Measurements from ENCODE around the gene MYO1D. TPM values are rescaled to one million over a fixed set of nuclear protein-coding genes. Genes with fewer than 3 reads are reported as not detected.
"Not testable (repeated sequence)": the region's sequence is repeated elsewhere in the genome, so short reads cannot be mapped to it uniquely, and the experiment has no call there.

The MYO1D gene
- total RNA-seq, 1 donor from 2014 or later = 73.3 TPM

GRCh38 chr17:32533296-32533695 lies 343.6 kb downstream of the MYO1D start:
- no peaks in the 10 kb centered on the region for H3K9me3 ChIP-seq
- no peak overlapping the region for H3K4me3 ChIP-seq
- intact Hi-C loops (cut with DNase I) = no loop called here
- H3K36me3 ChIP-seq = no peaks in the 10 kb centered on the region
- peaks cover 4% of the 10 kb centered on the region for H3K4me1 ChIP-seq
- ATAC-seq (no peak), DNase-seq (no peak)
- no peaks in the 10 kb centered on the region for H3K27me3 ChIP-seq
- H3K27ac ChIP-seq = no peak overlapping the region
- TF ChIP-seq, protein P1, sequence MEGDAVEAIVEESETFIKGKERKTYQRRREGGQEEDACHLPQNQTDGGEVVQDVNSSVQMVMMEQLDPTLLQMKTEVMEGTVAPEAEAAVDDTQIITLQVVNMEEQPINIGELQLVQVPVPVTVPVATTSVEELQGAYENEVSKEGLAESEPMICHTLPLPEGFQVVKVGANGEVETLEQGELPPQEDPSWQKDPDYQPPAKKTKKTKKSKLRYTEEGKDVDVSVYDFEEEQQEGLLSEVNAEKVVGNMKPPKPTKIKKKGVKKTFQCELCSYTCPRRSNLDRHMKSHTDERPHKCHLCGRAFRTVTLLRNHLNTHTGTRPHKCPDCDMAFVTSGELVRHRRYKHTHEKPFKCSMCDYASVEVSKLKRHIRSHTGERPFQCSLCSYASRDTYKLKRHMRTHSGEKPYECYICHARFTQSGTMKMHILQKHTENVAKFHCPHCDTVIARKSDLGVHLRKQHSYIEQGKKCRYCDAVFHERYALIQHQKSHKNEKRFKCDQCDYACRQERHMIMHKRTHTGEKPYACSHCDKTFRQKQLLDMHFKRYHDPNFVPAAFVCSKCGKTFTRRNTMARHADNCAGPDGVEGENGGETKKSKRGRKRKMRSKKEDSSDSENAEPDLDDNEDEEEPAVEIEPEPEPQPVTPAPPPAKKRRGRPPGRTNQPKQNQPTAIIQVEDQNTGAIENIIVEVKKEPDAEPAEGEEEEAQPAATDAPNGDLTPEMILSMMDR (IDR thresholded peaks at IDR 0.05) = no peak

GRCh38 chr17:32529604-32530003 lies 347.3 kb downstream of the MYO1D start:
- intact Hi-C loops (cut with DNase I) = no loop called here
- Histone ChIP-seq H3K4me3 (no peak overlapping the region), H3K27me3 (no peaks in the 10 kb centered on the region), H3K27ac (no peak overlapping the region), H3K4me1 (no peaks in the 10 kb centered on the region), H3K9me3 (no peaks in the 10 kb centered on the region), H3K36me3 (no peaks in the 10 kb centered on the region)
- ATAC-seq (no peak), DNase-seq (no peak)
- TF ChIP-seq, protein P1 (IDR thresholded peaks at IDR 0.05) = no peak

DNA sequence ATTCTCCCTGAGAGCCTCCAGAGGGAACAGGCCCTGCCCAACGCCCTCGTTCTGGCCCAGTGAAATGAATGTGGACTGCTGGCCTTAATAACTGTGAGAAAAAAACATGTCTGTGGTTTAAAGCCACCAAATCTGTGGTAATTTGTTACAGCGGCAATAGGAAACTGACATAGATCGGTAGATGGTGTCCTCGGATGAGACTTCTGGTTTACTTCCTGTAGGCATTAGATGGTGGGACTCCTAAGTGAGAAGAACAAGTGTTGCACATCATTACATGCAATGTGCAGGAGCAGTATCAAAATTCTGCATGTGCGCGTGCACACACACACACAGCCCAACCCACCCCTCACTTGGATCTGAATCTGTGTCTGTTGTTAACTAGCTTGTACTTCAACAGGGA lies 348.1 kb downstream of the MYO1D start:
- intact Hi-C loops (cut with DNase I) = no loop called here
- Histone ChIP-seq H3K27ac (no peak overlapping the region), H3K4me1 (no peaks in the 10 kb centered on the region), H3K9me3 (no peaks in the 10 kb centered on the region), H3K27me3 (no peaks in the 10 kb centered on the region), H3K4me3 (no peak overlapping the region), H3K36me3 (no peaks in the 10 kb centered on the region)
- TF ChIP-seq, protein P1 (IDR thresholded peaks at IDR 0.05) = no peak
- DNase-seq (no peak), ATAC-seq (no peak)

- H3K4me3 ChIP-seq = no peak overlapping the region
- intact Hi-C loops (cut with DNase I) = no loop called here
- ATAC-seq (no peak), DNase-seq (no peak)
- H3K36me3 ChIP-seq = no peaks in the 10 kb centered on the region
- TF ChIP-seq, protein P1 (IDR thresholded peaks at IDR 0.05) = no peak
- no peaks in the 10 kb centered on the region for H3K9me3 ChIP-seq
- no peaks in the 10 kb centered on the region for H3K27me3 ChIP-seq
- H3K27ac ChIP-seq = no peak overlapping the region
- H3K4me1 ChIP-seq = no peaks in the 10 kb centered on the region
These were observed 349.8 kb downstream of the MYO1D start for GRCh38 chr17:32527146-32527545.

GRCh38 chr17:32525122-32525521 lies 351.8 kb downstream of the MYO1D start:
- no peak for DNase-seq
- Histone ChIP-seq H3K9me3 (no peaks in the 10 kb centered on the region), H3K4me1 (peaks cover 7% of the 10 kb centered on the region), H3K36me3 (no peaks in the 10 kb centered on the region), H3K27me3 (no peaks in the 10 kb centered on the region), H3K4me3 (no peak overlapping the region), H3K27ac (no peak overlapping the region)
- TF ChIP-seq, protein P1 (IDR thresholded peaks at IDR 0.05) = no peak
- intact Hi-C loops (cut with DNase I) = no loop called here
- ATAC-seq = no peak

DNA sequence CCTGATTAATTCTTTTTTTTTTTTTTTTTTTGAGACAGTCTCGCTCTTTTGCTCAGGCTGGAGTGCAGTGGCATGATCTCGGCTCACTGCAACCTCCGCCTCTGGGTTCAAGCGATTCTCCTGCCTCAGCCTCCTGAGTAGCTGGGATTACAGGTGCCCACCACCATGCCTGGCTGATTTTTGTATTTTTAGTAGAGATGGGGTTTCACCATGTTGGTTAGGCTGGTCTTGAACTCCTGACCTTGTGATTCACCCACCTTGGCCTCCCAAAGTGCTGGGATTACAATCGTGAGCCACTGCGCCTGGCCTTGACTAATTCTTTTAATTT lies 352.4 kb downstream of the MYO1D start:
- H3K27me3 ChIP-seq = not testable (repeated sequence)

More for the DNA sequence above, 352.4 kb downstream of the MYO1D start:
- intact Hi-C loops (cut with DNase I); ATAC-seq; H3K36me3 ChIP-seq; H3K9me3 ChIP-seq; H3K4me3 ChIP-seq; H3K27ac ChIP-seq; DNase-seq: not testable (repeated sequence)
- peaks cover 12% of the 10 kb centered on the region for H3K4me1 ChIP-seq

Data from upper lobe of right lung (tissue), 1 donor.